GM10248 (cell line): ENCODE results near the gene ABHD16A.

Experiments
- CTCF ChIA-PET: fragments of 300-600 bp; sonication (Branson Sonifier 250); formaldehyde crosslinking; extraction: SDS; loops from one replicate; lab custom pipeline; 2021; ENCODE audit warnings: antibody characterized with exemption; lab: Yijun Ruan, JAX
- POLR2A ChIA-PET: fragments of 350-650 bp; sonication (Branson Sonifier 250); formaldehyde crosslinking; extraction: SDS; loops from one replicate; lab custom pipeline; 2020; ENCODE audit warnings: antibody characterized with exemption; lab: Yijun Ruan, JAX
- DNase-seq: peaks from one replicate; pipeline ENCODE4 v3.0.0; 2012; ENCODE audit errors: extremely low spot score
- CTCF ChIP-seq: IDR thresholded peaks from 2 replicates; pipeline ENCODE4 v1.5.1; 2012; ENCODE audit warnings: mild to moderate bottlenecking, low read depth; ENCODE audit errors: extremely low read depth, missing control alignments, control extremely low read depth

Gene ABHD16A

GRCh38 chr6:31736768-31737314 is 33.7 kb upstream of the ABHD16A start:
- CTCF ChIA-PET: interaction anchor here (1.2 to 11.4 kb wide), 6 partner anchors 9 to 70 kb away, joined by 3 to 73 read pairs (median 14); partner anchors contain the start of genes DDAH2, LSM2 and MPIG6B
- POLR2A ChIA-PET: interaction anchor here (0.5 to 1.6 kb wide), 6 partner anchors 9 to 205 kb away, joined by 3 to 15 read pairs (median 4); partner anchors contain the start of genes HSPA1B, LSM2 and NFKBIL1
- DNase-seq: no peak
- no peak for TF ChIP-seq CTCF

- ChIA-PET CTCF (interaction anchor here (1.5 to 11.4 kb wide), 6 partner anchors 8 to 71 kb away, joined by 4 to 73 read pairs (median 14); partner anchors contain the start of genes DDAH2, LSM2 and MPIG6B), POLR2A (interaction anchor here (0.5 to 1.3 kb wide), 4 partner anchors 9 to 189 kb away, joined by 3 to 5 read pairs (median 4); partner anchors contain the start of genes HSPA1B, LSM2 and NFKBIL1)
- no peak for TF ChIP-seq CTCF
- DNase-seq: peak; percentile 83
These were observed 33.1 kb upstream of the ABHD16A start, which contains the start of gene CLIC1 for GRCh38 chr6:31736021-31736767. TSS of gene CLIC1 (minus strand) at chr6:31736530. CDS start at chr6:31736300, 230 bp downstream.

GRCh38 chr6:31734821-31735406 is 31.8 kb upstream of the ABHD16A start:
- CTCF ChIA-PET: interaction anchor here (1.5 to 11.4 kb wide), 2 partner anchors 36 to 61 kb away, joined by 6 to 73 read pairs; no protein-coding TSS in a partner anchor
- TF ChIP-seq CTCF: no peak
- peak; percentile 82 for DNase-seq
- POLR2A ChIA-PET: interaction anchor here (0.6 to 1.3 kb wide), 2 partner anchors 76 to 93 kb away, joined by 3 to 5 read pairs; partner anchors contain the start of gene HSPA1B

- DNase-seq: no peak
- TF ChIP-seq CTCF: no peak
- ChIA-PET POLR2A (interaction anchor here (1.3 kb wide), 1 partner anchor 93 kb away, joined by 5 read pairs; the partner anchor contains the start of gene HSPA1B), CTCF (interaction anchor here (1.3 to 11.4 kb wide), 2 partner anchors 11 to 36 kb away, joined by 3 to 73 read pairs; partner anchors contain the start of gene MPIG6B)
These were observed 31.2 kb upstream of the ABHD16A start for GRCh38 chr6:31734247-31734820.

- no peak for DNase-seq
- ChIA-PET POLR2A (no interaction called here), CTCF (interaction anchor here (1.3 to 11.4 kb wide), 3 partner anchors 11 to 73 kb away, joined by 3 to 73 read pairs (median 3); partner anchors contain the start of genes LSM2 and MPIG6B)
- TF ChIP-seq CTCF: no peak
These were observed 30.6 kb upstream of the ABHD16A start for GRCh38 chr6:31733734-31734133.
